Naive thymus-derived CD8-positive, alpha-beta T cell (primary cell): Measurements from ENCODE around the gene SLC25A12. TPM values are rescaled to one million over a fixed set of nuclear protein-coding genes. Genes with fewer than 3 reads are reported as not detected.

Experiments
- ATAC-seq, 2 donors: fragments of 150-1000 bp; cut with Tn5 transposase in 1 of 2; sonication (Bioruptor Pico), chemical (Tn5 transposase) in 1 of 2; 1 replicate in 1 of 2; 2 replicates in 1 of 2; pipeline ENCODE4 v1.10.0; 2021; ENCODE audit warnings: mild to moderate bottlenecking in 2 of 2, moderate library complexity in 2 of 2
- POLR2A ChIA-PET: fragments of 350-600 bp; sonication (Branson Sonifier 250); formaldehyde crosslinking; loops from one replicate; lab custom pipeline; 2021; ENCODE audit warnings: antibody characterized with exemption; lab: Charles Lee
- DNase-seq, 10 donors: peaks; one replicate each; pipeline versions ENCODE4 v3.0.0 to v3.0.0-alpha.2; 2020 to 2022
- H3K27ac Mint-ChIP-seq, 10 donors: one replicate each; pipeline ENCODE4 v1.8.0; 2020 to 2022; ENCODE audit warnings: mild to moderate bottlenecking in 10 of 10, mixed read lengths in 10 of 10, moderate library complexity in 4 of 10, inconsistent platforms in 1 of 10
- H3K27me3 Mint-ChIP-seq, 5 donors: one replicate each; pipeline ENCODE4 v1.8.0; 2021 to 2022; ENCODE audit warnings: mixed read lengths in 5 of 5
- H3K36me3 Mint-ChIP-seq, 3 donors: one replicate each; pipeline ENCODE4 v1.8.0; 2020 to 2022; ENCODE audit warnings: mixed read lengths in 3 of 3, mild to moderate bottlenecking in 2 of 3, inconsistent platforms in 1 of 3
- H3K4me1 Mint-ChIP-seq, 4 donors: one replicate each; pipeline ENCODE4 v1.8.0; 2021 to 2022; ENCODE audit warnings: mixed read lengths in 4 of 4
- H3K4me3 Mint-ChIP-seq, 10 donors: one replicate each; pipeline ENCODE4 v1.8.0; 2020 to 2022; ENCODE audit warnings: mild to moderate bottlenecking in 10 of 10, mixed read lengths in 10 of 10, moderate library complexity in 6 of 10, inconsistent platforms in 1 of 10
- H3K9me3 Mint-ChIP-seq, 9 donors: one replicate each; pipeline ENCODE4 v1.8.0; 2020 to 2022; ENCODE audit warnings: mixed read lengths in 9 of 9, mild to moderate bottlenecking in 3 of 9, inconsistent platforms in 1 of 9, moderate library complexity in 1 of 9
- polyA plus RNA-seq, 3 donors: library from polyadenylated mRNA; unstranded; fragments of 300-500 nt; fragmentation: Illumina TruSeq; gene quantifications; one replicate each; pipeline ENCODE4 v1.2.3, GENCODE V29; 2021
- total RNA-seq, 8 experiments: library from RNA in 2 of 8; stranded (reverse) in 2 of 8; gene quantifications; one replicate each; pipeline ENCODE4 v1.2.3 and lab custom pipeline; 2021 to 2026

The SLC25A12 gene, protein sequence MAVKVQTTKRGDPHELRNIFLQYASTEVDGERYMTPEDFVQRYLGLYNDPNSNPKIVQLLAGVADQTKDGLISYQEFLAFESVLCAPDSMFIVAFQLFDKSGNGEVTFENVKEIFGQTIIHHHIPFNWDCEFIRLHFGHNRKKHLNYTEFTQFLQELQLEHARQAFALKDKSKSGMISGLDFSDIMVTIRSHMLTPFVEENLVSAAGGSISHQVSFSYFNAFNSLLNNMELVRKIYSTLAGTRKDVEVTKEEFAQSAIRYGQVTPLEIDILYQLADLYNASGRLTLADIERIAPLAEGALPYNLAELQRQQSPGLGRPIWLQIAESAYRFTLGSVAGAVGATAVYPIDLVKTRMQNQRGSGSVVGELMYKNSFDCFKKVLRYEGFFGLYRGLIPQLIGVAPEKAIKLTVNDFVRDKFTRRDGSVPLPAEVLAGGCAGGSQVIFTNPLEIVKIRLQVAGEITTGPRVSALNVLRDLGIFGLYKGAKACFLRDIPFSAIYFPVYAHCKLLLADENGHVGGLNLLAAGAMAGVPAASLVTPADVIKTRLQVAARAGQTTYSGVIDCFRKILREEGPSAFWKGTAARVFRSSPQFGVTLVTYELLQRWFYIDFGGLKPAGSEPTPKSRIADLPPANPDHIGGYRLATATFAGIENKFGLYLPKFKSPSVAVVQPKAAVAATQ
- total RNA-seq (10 to 100 TPM; 12.6 to 16.6 TPM), polyA plus RNA-seq (10 to 100 TPM in 2 of 3 donors, 1 to 10 TPM in 1; 7.9 to 14.0 (median 13.5) TPM), total RNA-seq (lab: John Stamatoyannopoulos, UW) (26.7 to 49.7 (median 32.7) reads per million in 6 experiments)

DNA sequence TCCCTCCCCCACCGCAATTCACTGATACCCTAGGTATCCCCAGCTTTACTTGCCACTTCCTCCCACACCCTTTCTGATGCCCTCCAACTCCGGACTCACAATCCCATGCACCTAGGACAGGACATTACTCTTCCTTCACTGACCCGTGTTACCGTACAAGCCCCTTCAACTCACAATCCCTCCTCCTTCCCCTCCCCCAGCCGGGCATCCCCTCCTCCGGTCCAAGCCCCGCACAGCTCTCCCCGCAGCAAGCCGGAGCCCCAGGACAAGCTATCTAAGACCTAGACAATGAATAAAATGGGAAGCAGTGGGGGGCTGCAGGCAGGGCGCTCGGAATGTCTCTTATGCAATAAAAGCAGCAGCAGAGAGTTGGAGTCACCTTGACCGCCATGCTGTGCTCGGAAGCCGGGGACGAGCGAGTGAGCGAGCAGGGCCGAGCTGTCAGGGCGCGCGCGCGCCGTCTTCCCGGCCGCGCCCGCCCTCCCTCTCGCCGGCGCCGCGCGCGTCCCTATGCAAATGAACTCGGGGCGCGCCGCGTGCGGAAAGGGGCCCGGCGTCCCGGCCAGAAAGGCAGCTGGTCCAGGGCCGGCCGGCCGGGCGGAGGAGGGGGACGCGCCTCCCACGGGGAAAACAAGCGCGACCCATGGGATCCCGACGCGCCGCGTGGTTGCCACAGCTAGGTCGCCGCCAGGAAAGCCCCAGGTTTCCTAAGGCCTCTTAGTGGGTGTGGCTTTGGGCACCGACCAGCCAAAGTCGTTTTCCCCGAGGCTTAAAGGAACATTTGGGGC lies at the start of gene SLC25A12:
TSS of gene SLC25A12 (minus strand) at position 421 of the 788 bp plus-strand sequence. CDS start at position 391, 30 bp downstream.
- peaks cover 0 to 3% (median 0%) of the 10 kb centered on the region in 9 donors for H3K9me3 Mint-ChIP-seq
- POLR2A ChIA-PET, result interaction anchor here (0.6 to 1.2 kb wide), 3 partner anchors 9 to 211 kb away, joined by 3 to 9 read pairs (median 7); partner anchors contain the start of gene HAT1
- H3K27ac Mint-ChIP-seq, result peak within 1 kb of the TSS; percentile 81 to 97 (median 93)
- H3K27me3 Mint-ChIP-seq, result peaks cover 0 to 1% (median 0%) of the 10 kb centered on the region in 5 donors
- DNase-seq (peak; percentile 39 to 79 (median 64)), ATAC-seq (peak; percentile 94 to 95)
- peaks cover 0 to 20% (median 7%) of the 10 kb centered on the region in 3 donors for H3K36me3 Mint-ChIP-seq
- peak within 1 kb of the TSS; percentile 88 to 100 (median 97) for H3K4me3 Mint-ChIP-seq
- H3K4me1 Mint-ChIP-seq, result peaks cover 18 to 59% (median 50%) of the 10 kb centered on the region in 4 donors

DNA sequence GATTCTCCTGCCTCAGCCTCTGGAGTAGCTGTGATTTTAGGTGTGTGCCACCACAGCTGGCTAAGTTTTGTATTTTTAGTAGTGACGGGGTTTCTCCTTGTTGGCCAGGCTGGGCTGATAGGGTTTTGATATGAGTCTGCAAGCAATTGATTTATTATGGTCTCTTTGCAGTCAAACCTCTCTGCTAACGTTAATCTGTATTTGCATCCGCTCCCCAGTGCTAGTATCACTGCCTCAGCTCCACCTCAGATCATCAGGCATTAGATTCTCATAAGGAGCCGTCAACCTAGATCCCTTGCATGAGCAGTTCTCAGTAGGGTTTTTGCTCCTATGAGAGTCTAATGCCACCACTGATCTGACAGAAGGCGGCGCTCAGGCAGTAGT lies 47.3 kb upstream of the SLC25A12 start:
- H3K9me3 Mint-ChIP-seq, result no peaks in the 10 kb centered on the region
- peaks cover 15 to 40% (median 36%) of the 10 kb centered on the region in 4 donors for H3K4me1 Mint-ChIP-seq
- no peak overlapping the region for H3K4me3 Mint-ChIP-seq
- POLR2A ChIA-PET, result interaction anchor here (0.8 kb wide), 1 partner anchor 1059 kb away, joined by 3 read pairs; no protein-coding TSS in a partner anchor
- H3K27ac Mint-ChIP-seq, result peak overlapping the region in 1 of 10 donors; percentile 52
- ATAC-seq (no peak), DNase-seq (no peak)
- H3K36me3 Mint-ChIP-seq, result peaks cover 0 to 20% (median 10%) of the 10 kb centered on the region in 3 donors
- H3K27me3 Mint-ChIP-seq, result no peaks in the 10 kb centered on the region

- Mint-ChIP-seq H3K27ac (no peak overlapping the region), H3K9me3 (no peaks in the 10 kb centered on the region), H3K4me3 (no peak overlapping the region), H3K36me3 (peaks cover 0 to 31% (median 10%) of the 10 kb centered on the region in 3 donors), H3K4me1 (peaks cover 21 to 46% (median 44%) of the 10 kb centered on the region in 4 donors), H3K27me3 (no peaks in the 10 kb centered on the region)
- POLR2A ChIA-PET, result no interaction called here
- DNase-seq (no peak), ATAC-seq (no peak)
Measured at GRCh38 chr2:171939743-171940071, 45.7 kb upstream of the SLC25A12 start.

DNA sequence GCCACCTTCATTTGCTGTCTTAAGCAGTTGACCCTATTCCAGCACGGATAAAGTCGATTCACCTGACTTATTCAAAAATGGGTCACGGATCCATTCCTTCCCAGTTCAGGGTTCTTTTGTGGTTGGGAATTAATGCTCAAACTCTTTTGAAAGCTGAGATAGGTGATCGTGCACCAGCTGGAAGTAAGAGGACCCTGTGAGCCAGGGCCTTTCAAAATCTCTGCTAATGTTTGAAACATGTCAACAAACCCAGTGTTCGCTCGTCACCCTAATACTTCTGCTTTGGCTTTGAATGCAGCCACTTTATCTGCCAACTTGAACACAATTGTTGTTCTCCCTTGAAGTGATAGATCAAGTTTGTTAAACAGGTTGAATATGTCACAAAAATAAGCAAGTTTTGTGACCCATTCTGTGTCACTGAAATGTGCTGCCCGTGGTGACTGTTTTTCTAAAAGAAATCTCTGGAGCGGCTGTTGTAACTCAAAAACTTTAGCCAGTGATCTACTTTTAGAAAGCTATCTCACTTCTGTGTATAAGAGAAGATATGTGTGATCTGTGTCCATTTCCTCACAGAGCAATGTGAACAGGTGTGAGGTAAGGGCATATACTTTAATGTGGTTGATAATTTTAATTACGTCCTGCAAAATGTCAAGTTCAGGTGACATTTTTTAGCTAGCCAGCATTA lies 45.2 kb upstream of the SLC25A12 start:
- Mint-ChIP-seq H3K27ac (peak overlapping the region in 1 of 10 donors; percentile 14), H3K27me3 (no peaks in the 10 kb centered on the region), H3K9me3 (no peaks in the 10 kb centered on the region), H3K36me3 (peaks cover 3 to 34% (median 13%) of the 10 kb centered on the region in 3 donors), H3K4me1 (peaks cover 23 to 45% (median 43%) of the 10 kb centered on the region in 4 donors), H3K4me3 (no peak overlapping the region)
- POLR2A ChIA-PET, result no interaction called here
- ATAC-seq, result no peak
- DNase-seq, result no peak

DNA sequence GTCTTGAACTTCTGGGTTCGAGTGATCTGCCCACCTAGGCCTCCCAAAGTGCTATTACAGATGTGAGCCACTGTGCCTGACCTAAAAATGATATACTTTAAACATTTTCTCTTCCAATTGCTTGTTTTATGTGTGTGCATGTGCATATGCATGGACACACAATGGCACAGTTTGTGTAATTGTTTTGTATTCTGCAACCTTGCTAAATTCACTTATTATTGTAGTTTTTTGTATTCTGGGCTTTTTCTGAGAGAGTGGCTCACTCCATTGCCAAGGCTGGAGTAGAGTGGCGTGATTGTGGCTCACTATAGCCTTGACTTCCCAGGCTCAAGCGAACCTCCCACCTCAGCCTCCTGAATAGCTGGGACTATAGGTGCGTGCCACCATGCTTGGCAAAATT lies 36.3 kb upstream of the SLC25A12 start:
- H3K27me3 Mint-ChIP-seq, result no peaks in the 10 kb centered on the region
- H3K27ac Mint-ChIP-seq, result no peak overlapping the region
- ATAC-seq (no peak), DNase-seq (no peak)
- POLR2A ChIA-PET, result no interaction called here
- H3K4me1 Mint-ChIP-seq, result peaks cover 22 to 54% (median 48%) of the 10 kb centered on the region in 4 donors
- no peak overlapping the region for H3K4me3 Mint-ChIP-seq
- H3K36me3 Mint-ChIP-seq, result peaks cover 5 to 78% (median 34%) of the 10 kb centered on the region in 3 donors
- H3K9me3 Mint-ChIP-seq, result no peaks in the 10 kb centered on the region

GRCh38 chr2:171924170-171924942 lies 30.3 kb upstream of the SLC25A12 start:
- Mint-ChIP-seq H3K4me3 (peak overlapping the region in 9 of 10 donors; percentile 20 to 100 (median 97)), H3K27me3 (no peaks in the 10 kb centered on the region), H3K36me3 (peaks cover 0 to 42% (median 7%) of the 10 kb centered on the region in 3 donors), H3K9me3 (no peaks in the 10 kb centered on the region), H3K4me1 (peaks cover 24 to 55% (median 50%) of the 10 kb centered on the region in 4 donors), H3K27ac (peak overlapping the region in 6 of 10 donors; percentile 25 to 98 (median 74))
- no peak for ATAC-seq
- no peak for DNase-seq
- POLR2A ChIA-PET, result no interaction called here

GRCh38 chr2:171923206-171923605 lies 29.2 kb upstream of the SLC25A12 start:
- no peaks in the 10 kb centered on the region for H3K9me3 Mint-ChIP-seq
- peaks cover 0 to 32% (median 0%) of the 10 kb centered on the region in 3 donors for H3K36me3 Mint-ChIP-seq
- peak in 1 of 10 donors; percentile 7 for DNase-seq
- peaks cover 19 to 44% (median 41%) of the 10 kb centered on the region in 4 donors for H3K4me1 Mint-ChIP-seq
- no peak for ATAC-seq
- H3K4me3 Mint-ChIP-seq, result peak overlapping the region; percentile 92 to 100 (median 98)
- POLR2A ChIA-PET, result interaction anchor here (0.9 to 2.7 kb wide), 3 partner anchors 29 to 123 kb away, joined by 3 to 9 read pairs (median 4); partner anchors contain the start of gene SLC25A12
- peak overlapping the region; percentile 97 to 100 (median 98) for H3K27ac Mint-ChIP-seq
- no peaks in the 10 kb centered on the region for H3K27me3 Mint-ChIP-seq

GRCh38 chr2:171922230-171923022 lies 28.4 kb upstream of the SLC25A12 start, which contains the start of gene HAT1:
HAT1 (plus strand) TSS chr2:171922461; CDS start chr2:171922501, 40 bp downstream.
- Mint-ChIP-seq H3K27ac (peak within 1 kb of the TSS; percentile 97 to 100 (median 98)), H3K9me3 (no peaks in the 10 kb centered on the region), H3K4me3 (peak within 1 kb of the TSS; percentile 92 to 100 (median 98)), H3K36me3 (peaks cover 0 to 25% (median 0%) of the 10 kb centered on the region in 3 donors), H3K27me3 (no peaks in the 10 kb centered on the region), H3K4me1 (peaks cover 19 to 40% (median 37%) of the 10 kb centered on the region in 4 donors)
- DNase-seq, result peak; percentile 88 to 98 (median 97)
- POLR2A ChIA-PET, result interaction anchor here (0.5 to 2.7 kb wide), 5 partner anchors 28 to 664 kb away, joined by 3 to 9 read pairs (median 3); partner anchors contain the start of gene SLC25A12
- ATAC-seq, result peak; percentile 95 to 96

GRCh38 chr2:171921970-171922229 lies 27.9 kb upstream of the SLC25A12 start:
- POLR2A ChIA-PET, result interaction anchor here (0.5 to 2.7 kb wide), 3 partner anchors 28 to 664 kb away, joined by 3 to 9 read pairs (median 3); partner anchors contain the start of gene SLC25A12
- Mint-ChIP-seq H3K9me3 (no peaks in the 10 kb centered on the region), H3K4me3 (peak overlapping the region; percentile 92 to 100 (median 98)), H3K4me1 (peaks cover 16 to 36% (median 34%) of the 10 kb centered on the region in 4 donors), H3K36me3 (peaks cover 0 to 20% (median 0%) of the 10 kb centered on the region in 3 donors), H3K27me3 (no peaks in the 10 kb centered on the region), H3K27ac (peak overlapping the region; percentile 97 to 100 (median 98))
- no peak for DNase-seq
- ATAC-seq, result peak; percentile 26 to 41

DNA sequence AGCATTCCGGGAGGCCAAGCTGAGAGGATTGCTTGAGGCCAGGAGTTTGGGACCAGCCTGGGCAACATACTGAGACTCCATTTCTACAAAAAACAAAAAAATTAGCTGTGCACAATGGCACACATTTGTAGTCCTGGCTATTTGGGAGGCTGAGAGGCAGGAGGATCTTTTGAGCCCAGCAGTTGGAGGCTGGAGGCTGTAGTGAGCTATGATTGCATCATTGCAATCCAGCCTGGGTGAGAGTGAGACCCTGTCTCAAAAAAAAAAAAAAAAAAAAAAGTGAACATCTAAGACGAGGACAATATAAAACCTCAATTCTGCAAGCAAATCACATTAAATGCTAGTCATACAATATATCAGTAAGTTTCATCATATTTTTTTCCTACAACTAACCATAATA lies 25.4 kb upstream of the SLC25A12 start:
- Mint-ChIP-seq H3K9me3 (no peaks in the 10 kb centered on the region), H3K4me1 (peaks cover 14 to 25% (median 24%) of the 10 kb centered on the region in 4 donors), H3K27me3 (no peaks in the 10 kb centered on the region), H3K4me3 (no peak overlapping the region), H3K27ac (no peak overlapping the region), H3K36me3 (no peaks in the 10 kb centered on the region)
- POLR2A ChIA-PET, result interaction anchor here (0.7 kb wide), 1 partner anchor 207 kb away, joined by 5 read pairs; no protein-coding TSS in a partner anchor
- ATAC-seq (no peak), DNase-seq (no peak)
